ENCODE data around the gene CECR2. TPM values are rescaled to one million over a fixed set of nuclear protein-coding genes. Genes with fewer than 3 reads are reported as not detected.

The CECR2 gene
- total RNA-seq, 1 experiment from 2014 or later: 154 TPM

DNA sequence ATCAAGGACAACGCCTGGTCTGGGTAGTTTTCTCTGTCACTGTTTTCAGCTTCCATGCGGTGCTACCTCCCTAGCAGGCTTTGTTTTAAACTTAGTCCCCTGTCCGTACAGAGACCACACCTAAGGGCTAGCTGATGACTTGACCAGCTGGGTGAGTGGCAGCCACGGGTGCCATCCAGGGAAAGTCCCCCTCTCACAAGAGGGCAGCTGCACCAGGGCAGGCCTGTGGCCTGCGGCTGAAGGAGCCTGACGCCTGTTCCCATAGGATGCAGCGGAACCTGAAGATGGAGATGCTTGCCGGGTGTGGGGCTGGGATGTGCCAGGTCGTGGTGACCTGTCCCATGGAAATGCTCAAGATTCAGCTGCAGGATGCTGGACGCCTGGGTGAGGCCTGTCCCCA lies 213.9 kb downstream of the CECR2 start:
- H3K4me1 ChIP-seq (ENCODE audit: insufficient read depth, low read length): no peaks in the 10 kb centered on the region
- no peak overlapping the region for H3K27ac ChIP-seq (ENCODE audit: insufficient read length, low read depth, low read length)
- no peak for DNase-seq
- H3K4ac ChIP-seq (ENCODE audit: low read depth, low read length): no peak overlapping the region
- no peak overlapping the region for H4K5ac ChIP-seq (ENCODE audit: insufficient read length, low read depth, low read length)
- no peak for TF ChIP-seq CTCF (conservative IDR thresholded peaks at IDR 0.05)
- no peak overlapping the region for H3K56ac ChIP-seq (ENCODE audit: insufficient read length, low read depth, low read length)
- H2BK120ac ChIP-seq (ENCODE audit: low read depth, low read length, poor library complexity, severe bottlenecking): no peak overlapping the region
- H3K9me3 ChIP-seq (ENCODE audit: control insufficient read depth, low read depth, low read length): no peaks in the 10 kb centered on the region
- H3K4me2 ChIP-seq (ENCODE audit: insufficient read depth, insufficient read length, low read length): no peak overlapping the region
- H3K79me1 ChIP-seq (ENCODE audit: insufficient read depth, low read depth, low read length, poor library complexity, severe bottlenecking): no peaks in the 10 kb centered on the region
- H3K27me3 ChIP-seq (ENCODE audit: insufficient read depth, low read length): no peaks in the 10 kb centered on the region
- H3K14ac ChIP-seq (ENCODE audit: insufficient read depth, low read length): no peak overlapping the region
- no peak overlapping the region for H3K9ac ChIP-seq (ENCODE audit: extremely low read depth, insufficient read length, low read length)
- H4K91ac ChIP-seq (ENCODE audit: insufficient read length, low read depth, low read length): no peak overlapping the region
- WGBS (ENCODE audit: extremely low coverage, insufficient read length, low lambda C conversion rate): no CpG with 5 or more reads among the region's 10 CpGs
- no peak overlapping the region for H2BK12ac ChIP-seq (ENCODE audit: insufficient read length, low read depth, low read length)
- no peak overlapping the region for H2AK5ac ChIP-seq (ENCODE audit: insufficient read length, low read length)
- H2BK20ac ChIP-seq (ENCODE audit: low read depth, low read length, poor library complexity, severe bottlenecking): no peak overlapping the region
- peaks cover 5 to 12% of the 10 kb centered on the region in 2 experiments for H3K4me1 Mint-ChIP-seq
- no peak overlapping the region for H3K18ac ChIP-seq (ENCODE audit: insufficient read length, low read depth, low read length)
- no peaks in the 10 kb centered on the region for H3K79me2 ChIP-seq (ENCODE audit: insufficient read depth, low read length)
- no peaks in the 10 kb centered on the region for H4K20me1 ChIP-seq (ENCODE audit: control insufficient read depth, insufficient read depth, insufficient read length)
- peak overlapping the region in 1 of 3 experiments; percentile 62; a peak in 1 of 7 replicates for H3K27ac Mint-ChIP-seq
- H4K8ac ChIP-seq (replicated peaks; ENCODE audit: insufficient read length, low read depth, low read length): no peak overlapping the region
- H2AFZ ChIP-seq (ENCODE audit: low read length): no peak overlapping the region
- H3T11ph ChIP-seq (ENCODE audit: low read length): no peak overlapping the region
- no peak overlapping the region; the same call in 1 of the 2 replicates for H2BK15ac ChIP-seq (ENCODE audit: low read depth, low read length)
- no peaks in the 10 kb centered on the region for H3K9me3 Mint-ChIP-seq
- H3K27me3 Mint-ChIP-seq (ENCODE audit: low read depth): no peaks in the 10 kb centered on the region
- no peak overlapping the region for H2BK5ac ChIP-seq (ENCODE audit: insufficient read length, low read length)
- no peaks in the 10 kb centered on the region for H3K23me2 ChIP-seq (ENCODE audit: insufficient read length, low read depth, low read length, poor library complexity, severe bottlenecking)
- no peak overlapping the region for H3K4me3 Mint-ChIP-seq
- H3K36me3 Mint-ChIP-seq (ENCODE audit: insufficient read depth in 1 of 3, low read depth in 3 of 3): peaks cover 0 to 2% (median 0%) of the 10 kb centered on the region in 3 experiments; a peak in 1 of 7 replicates
- H3K23ac ChIP-seq (ENCODE audit: insufficient read length, low read depth, low read length): no peak overlapping the region
